PC-9 (cell line): ENCODE data around the gene RGS6. TPM values are rescaled to one million over a fixed set of nuclear protein-coding genes. Genes with fewer than 3 reads are reported as not detected.
"Not testable (repeated sequence)": the region's sequence is repeated elsewhere in the genome, so short reads cannot be mapped to it uniquely, and the experiment has no call there.

ENCODE experiments used
- Bru-seq: library from RNA; stranded (reverse); fragments of 400-500 nt; gene quantifications from one replicate; lab custom pipeline; 2021; lab: Mats Ljungman, UMichigan
- BruChase-seq, 2 experiments: library from RNA; stranded (reverse); fragments of 400-500 nt; gene quantifications; one replicate each; lab custom pipeline; 2021; lab: Mats Ljungman, UMichigan
- BruUV-seq: library from RNA; stranded (reverse); fragments of 400-500 nt; replicated peaks from 2 replicates; lab custom pipeline; 2021; lab: Mats Ljungman, UMichigan
- CTCF ChIA-PET: fragments of 300-600 bp; sonication (Branson Sonifier 250); formaldehyde crosslinking; loops from one replicate; lab custom pipeline; 2022; ENCODE audit warnings: antibody characterized with exemption; lab: Charles Lee
- POLR2A ChIA-PET: fragments of 300-600 bp; sonication (Branson Sonifier 250); formaldehyde crosslinking; loops from one replicate; lab custom pipeline; 2022; ENCODE audit warnings: antibody characterized with exemption; ENCODE audit not compliant: unreplicated experiment; lab: Charles Lee
- DNase-seq, 2 experiments: peaks; one replicate each; pipeline versions ENCODE4 v3.0.0 to v3.0.0-alpha.2; 2015 to 2022; ENCODE audit warnings: mixed read lengths in 1 of 2
- H2AFZ ChIP-seq: fragments of 200-600 bp; sonication (generic); 2 replicates; pipeline ENCODE4 v1.8.1; 2017; ENCODE audit warnings: antibody characterized with exemption
- H3F3A ChIP-seq: fragments of 200-600 bp; sonication (generic); 2 replicates; pipeline ENCODE4 v1.8.1; 2017; ENCODE audit warnings: antibody characterized with exemption, mild to moderate bottlenecking, low read depth; ENCODE audit not compliant: insufficient read depth
- H3K27ac ChIP-seq: fragments of 200-600 bp; sonication (generic); 2 replicates; pipeline ENCODE4 v1.6.1; 2016; ENCODE audit warnings: mixed run types
- H3K27me3 ChIP-seq: fragments of 200-600 bp; sonication (generic); 2 replicates; pipeline ENCODE4 v1.6.1; 2016; ENCODE audit warnings: low read depth, mixed run types; ENCODE audit not compliant: insufficient read depth
- H3K36me3 ChIP-seq: fragments of 200-600 bp; sonication (generic); 2 replicates; pipeline ENCODE4 v1.6.1; 2016; ENCODE audit warnings: low read depth, mixed run types
- H3K4me1 ChIP-seq: fragments of 200-600 bp; sonication (generic); replicated peaks from 2 replicates; pipeline ENCODE4 v1.6.1; 2016; ENCODE audit warnings: mixed run types; ENCODE audit not compliant: insufficient read depth
- H3K4me2 ChIP-seq: fragments of 200-600 bp; sonication (generic); 2 replicates; pipeline ENCODE4 v1.6.1; 2017; ENCODE audit warnings: mixed run types
- H3K4me3 ChIP-seq: fragments of 200-600 bp; sonication (generic); 2 replicates; pipeline ENCODE4 v1.6.1; 2016; ENCODE audit warnings: mixed run types
- H3K79me2 ChIP-seq: fragments of 200-600 bp; sonication (generic); 2 replicates; pipeline ENCODE4 v1.6.1; 2017; ENCODE audit warnings: low read depth, mixed run types
- H3K9me2 ChIP-seq: fragments of 200-600 bp; sonication (generic); 2 replicates; pipeline ENCODE4 v1.8.1; 2017; ENCODE audit warnings: mild to moderate bottlenecking; ENCODE audit not compliant: insufficient read depth
- H3K9me3 ChIP-seq: fragments of 200-600 bp; sonication (generic); 2 replicates; pipeline ENCODE4 v1.8.1; 2016; ENCODE audit warnings: low read depth; ENCODE audit not compliant: insufficient read depth
- H4K20me1 ChIP-seq: fragments of 200-600 bp; sonication (generic); 2 replicates; pipeline ENCODE4 v1.8.1; 2017; ENCODE audit not compliant: insufficient read depth
- EZH2 ChIP-seq: fragments of 200-600 bp; sonication (generic); IDR thresholded peaks from 2 replicates; pipeline ENCODE4 v1.8.0; 2017; ENCODE audit warnings: antibody characterized with exemption, low read depth
- intact Hi-C: fragments of 100-400 bp; cut with micrococcal nuclease; formaldehyde crosslinking; loops from one replicate; pipeline ENCODE4 v1.10.0; 2022; ENCODE audit not compliant: unreplicated experiment
- long read RNA-seq: library from polyadenylated mRNA; stranded (forward); transcript quantifications from one replicate; pipeline ENCODE4 v2.0.0, GENCODE V29; 2022
- total RNA-seq: library from RNA; stranded (reverse); gene quantifications from 2 replicates; pipeline ENCODE4 v1.2.3, GENCODE V29; 2021
- TF ChIP-seq, protein P1 (sequence below): fragments of 200-600 bp; sonication (generic); conservative IDR thresholded peaks from 2 replicates; pipeline ENCODE4 v1.6.1; 2017; ENCODE audit warnings: mixed run types, antibody characterized with exemption, mild to moderate bottlenecking, moderate library complexity

RGS6 gene
- not detected in 2 replicates for total RNA-seq
- percentile 5 among the genes with signal in this experiment for Bru-seq, nascent RNA
- BruChase-seq, experiment 1, labeled RNA remaining after a 2-hour chase, result percentile 13 among the genes with signal in this experiment
- percentile 7 among the genes with signal in this experiment for BruChase-seq, experiment 2, labeled RNA remaining after a 6-hour chase
- long read RNA-seq, result 0 reads

DNA sequence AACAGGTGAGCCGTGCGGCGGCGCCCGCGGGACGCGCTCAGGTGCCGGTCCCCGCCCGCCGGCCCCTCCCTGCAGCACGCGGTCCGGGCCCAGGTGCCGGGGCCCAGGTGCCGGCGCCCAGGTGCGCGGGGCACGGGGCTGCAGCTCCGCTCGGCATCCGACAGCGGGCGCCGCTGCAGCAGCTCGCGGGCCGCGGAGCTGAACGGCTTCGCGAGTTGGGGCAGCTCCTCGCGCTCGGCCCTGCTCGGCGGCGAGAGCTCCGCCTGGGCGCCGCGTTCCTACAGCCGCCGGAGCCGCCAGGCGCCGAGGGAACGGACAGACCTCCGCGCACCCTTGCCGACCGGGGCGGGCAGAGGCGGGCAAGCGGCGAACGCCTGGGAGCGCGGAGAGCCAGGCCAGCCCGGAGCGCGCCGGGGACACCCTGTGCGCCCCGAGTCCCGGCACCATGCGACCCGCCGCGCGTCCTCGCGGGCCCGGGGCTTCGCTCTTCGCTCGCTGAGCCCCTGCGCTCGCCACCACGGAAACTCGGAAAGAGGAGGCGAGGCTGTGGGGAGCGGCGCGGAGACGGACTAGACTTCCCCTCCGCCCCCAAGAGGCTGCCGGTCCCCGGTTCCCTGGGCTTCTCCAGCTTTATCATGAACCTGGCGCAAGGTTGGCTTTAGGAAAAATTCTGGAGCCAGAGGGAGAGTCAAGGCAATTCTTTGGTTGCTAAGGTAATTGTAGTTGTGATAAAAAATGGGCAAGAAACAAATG lies at the start of gene RGS6:
Gene RGS6 (plus strand): TSS at position 201 of the 753 bp plus-strand sequence.
- H4K20me1 ChIP-seq, result no peaks in the 10 kb centered on the region
- ChIA-PET POLR2A (no interaction called here), CTCF (no interaction called here)
- H3K9me2 ChIP-seq, result no peaks in the 10 kb centered on the region
- no peaks in the 10 kb centered on the region for H3F3A ChIP-seq
- H2AFZ ChIP-seq, result no peak within 1 kb of the TSS
- no peak for TF ChIP-seq EZH2
- TF ChIP-seq, protein P1, sequence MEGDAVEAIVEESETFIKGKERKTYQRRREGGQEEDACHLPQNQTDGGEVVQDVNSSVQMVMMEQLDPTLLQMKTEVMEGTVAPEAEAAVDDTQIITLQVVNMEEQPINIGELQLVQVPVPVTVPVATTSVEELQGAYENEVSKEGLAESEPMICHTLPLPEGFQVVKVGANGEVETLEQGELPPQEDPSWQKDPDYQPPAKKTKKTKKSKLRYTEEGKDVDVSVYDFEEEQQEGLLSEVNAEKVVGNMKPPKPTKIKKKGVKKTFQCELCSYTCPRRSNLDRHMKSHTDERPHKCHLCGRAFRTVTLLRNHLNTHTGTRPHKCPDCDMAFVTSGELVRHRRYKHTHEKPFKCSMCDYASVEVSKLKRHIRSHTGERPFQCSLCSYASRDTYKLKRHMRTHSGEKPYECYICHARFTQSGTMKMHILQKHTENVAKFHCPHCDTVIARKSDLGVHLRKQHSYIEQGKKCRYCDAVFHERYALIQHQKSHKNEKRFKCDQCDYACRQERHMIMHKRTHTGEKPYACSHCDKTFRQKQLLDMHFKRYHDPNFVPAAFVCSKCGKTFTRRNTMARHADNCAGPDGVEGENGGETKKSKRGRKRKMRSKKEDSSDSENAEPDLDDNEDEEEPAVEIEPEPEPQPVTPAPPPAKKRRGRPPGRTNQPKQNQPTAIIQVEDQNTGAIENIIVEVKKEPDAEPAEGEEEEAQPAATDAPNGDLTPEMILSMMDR, result no peak
- no peaks in the 10 kb centered on the region for H3K9me3 ChIP-seq
- no peak within 1 kb of the TSS for H3K27ac ChIP-seq
- no peak within 1 kb of the TSS for H3K4me2 ChIP-seq
- no peaks in the 10 kb centered on the region for H3K27me3 ChIP-seq
- intact Hi-C loops, result no loop called here
- no peaks in the 10 kb centered on the region for H3K36me3 ChIP-seq
- H3K79me2 ChIP-seq, result no peaks in the 10 kb centered on the region
- no peaks in the 10 kb centered on the region for H3K4me1 ChIP-seq
- no peak for DNase-seq
- no peak within 1 kb of the TSS for H3K4me3 ChIP-seq
- no TSS peak for BruUV-seq

- TF ChIP-seq, protein P1, result no peak
- no peak for TF ChIP-seq EZH2
- no peaks in the 10 kb centered on the region for H3K9me2 ChIP-seq
- no peak overlapping the region for H3K4me3 ChIP-seq
- H2AFZ ChIP-seq, result no peak overlapping the region
- no peaks in the 10 kb centered on the region for H3K79me2 ChIP-seq
- H3K9me3 ChIP-seq, result no peaks in the 10 kb centered on the region
- H3F3A ChIP-seq, result no peaks in the 10 kb centered on the region
- ChIA-PET CTCF (no interaction called here), POLR2A (no interaction called here)
- no peaks in the 10 kb centered on the region for H4K20me1 ChIP-seq
- H3K4me2 ChIP-seq, result no peak overlapping the region
- H3K36me3 ChIP-seq, result no peaks in the 10 kb centered on the region
- BruUV-seq, result no TSS peak
- intact Hi-C loops, result no loop called here
- DNase-seq, result no peak
- H3K4me1 ChIP-seq, result no peaks in the 10 kb centered on the region
- no peaks in the 10 kb centered on the region; the same call in 1 of the 2 replicates for H3K27me3 ChIP-seq
- H3K27ac ChIP-seq, result no peak overlapping the region
These were observed 49.1 kb upstream of the RGS6 start for GRCh38 chr14:71883094-71883493.

DNA sequence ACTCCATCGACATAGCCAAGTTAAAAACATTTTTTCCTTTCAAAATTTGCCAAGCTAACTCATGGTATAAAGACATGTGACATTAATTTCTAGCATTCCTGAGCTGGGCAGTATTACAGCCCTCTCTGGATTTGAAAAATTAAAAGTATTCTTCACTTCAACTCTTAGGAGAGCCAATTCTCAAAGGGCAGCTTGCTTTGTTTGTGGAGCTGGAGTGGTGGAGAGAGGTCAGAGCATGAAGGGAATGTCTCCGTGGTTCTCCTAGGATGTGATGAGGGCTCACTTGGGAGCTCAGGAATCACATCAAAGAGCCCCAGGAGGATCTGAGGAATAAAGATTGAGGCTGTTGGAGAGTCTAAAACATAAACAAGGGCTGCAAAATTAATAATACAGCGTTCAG lies 46.9 kb upstream of the RGS6 start:
- no peaks in the 10 kb centered on the region for H3F3A ChIP-seq

DNA sequence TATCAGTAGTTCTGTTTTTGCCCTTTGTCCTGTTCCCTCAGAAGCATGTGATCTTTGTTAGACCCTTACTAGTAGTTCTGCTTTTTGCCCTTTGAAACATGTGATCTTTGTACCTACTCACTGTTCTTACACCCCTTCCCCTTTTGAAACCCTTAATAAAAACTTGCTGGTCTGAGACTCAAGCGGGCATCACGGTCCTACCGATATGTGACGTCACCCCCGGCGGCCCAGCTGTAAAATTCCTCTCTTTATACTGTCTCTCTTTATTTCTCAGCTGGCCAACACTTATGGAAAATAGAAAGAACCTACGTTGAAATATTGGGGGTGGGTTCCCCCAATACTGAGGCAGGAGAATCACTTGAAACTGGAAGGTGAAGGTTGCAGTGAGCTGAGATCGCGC lies 44.4 kb upstream of the RGS6 start:
- BruUV-seq, H3K4me1 ChIP-seq, H3K4me2 ChIP-seq, H3K9me3 ChIP-seq, H4K20me1 ChIP-seq, H3K9me2 ChIP-seq, CTCF ChIA-PET, H3K36me3 ChIP-seq, POLR2A ChIA-PET, H3K79me2 ChIP-seq, H3K27me3 ChIP-seq, H3F3A ChIP-seq, intact Hi-C loops, H2AFZ ChIP-seq, H3K27ac ChIP-seq, DNase-seq, H3K4me3 ChIP-seq: not testable (repeated sequence)

More for the DNA sequence above, 46.9 kb upstream of the RGS6 start:
- Histone ChIP-seq H3K27me3 (no peaks in the 10 kb centered on the region; the same call in 1 of the 2 replicates), H3K9me3 (no peaks in the 10 kb centered on the region), H3K4me2 (no peak overlapping the region), H4K20me1 (no peaks in the 10 kb centered on the region), H3K9me2 (no peaks in the 10 kb centered on the region), H3K4me3 (no peak overlapping the region), H3K79me2 (no peaks in the 10 kb centered on the region), H3K4me1 (no peaks in the 10 kb centered on the region), H3K36me3 (no peaks in the 10 kb centered on the region), H3K27ac (no peak overlapping the region), H2AFZ (no peak overlapping the region)
- no peak for TF ChIP-seq EZH2
- TF ChIP-seq, protein P1, result no peak
- BruUV-seq, result no TSS peak
- ChIA-PET CTCF (no interaction called here), POLR2A (no interaction called here)
- intact Hi-C loops, result no loop called here
- no peak for DNase-seq
